Measurements from ENCODE around the gene PRDM16. TPM values are rescaled to one million over a fixed set of nuclear protein-coding genes. Genes with fewer than 3 reads are reported as not detected.

The PRDM16 gene
- total and polyA plus RNA-seq, 2 donors (not counting 1 experiment from before 2014, with no cell fraction given): 0.03 to 0.12 TPM

DNA sequence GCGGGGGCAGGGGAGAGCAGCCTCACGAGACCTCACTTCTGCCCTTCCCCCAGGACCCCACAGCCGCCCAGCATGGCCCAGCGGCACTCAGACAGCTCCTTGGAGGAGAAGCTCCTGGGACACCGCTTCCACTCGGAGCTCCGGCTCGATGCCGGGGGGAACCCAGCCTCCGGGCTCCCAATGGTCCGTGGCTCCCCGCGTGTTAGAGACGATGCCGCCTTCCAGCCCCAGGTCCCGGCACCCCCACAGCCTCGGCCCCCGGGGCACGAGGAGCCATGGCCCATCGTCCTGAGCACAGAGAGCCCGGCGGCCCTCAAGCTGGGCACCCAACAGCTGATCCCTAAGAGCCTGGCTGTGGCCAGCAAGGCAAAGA is 394.0 kb downstream of the PRDM16 start:
- Histone ChIP-seq H2AFZ (ENCODE audit: insufficient read depth, low read depth, low read length, poor library complexity, severe bottlenecking) (no peak overlapping the region), H4K20me1 (ENCODE audit: control insufficient read depth, insufficient read depth, low read length, poor library complexity, severe bottlenecking) (no peaks in the 10 kb centered on the region), H3K4me3 (ENCODE audit: control extremely low read depth in 1 of 5, extremely low read depth in 1 of 5, insufficient read depth in 1 of 5, low read depth in 2 of 5, low read length in 4 of 5) (no peak overlapping the region), H3K4me1 (ENCODE audit: control insufficient read depth in 2 of 2, insufficient read depth in 2 of 2, low read length in 2 of 2) (no peaks in the 10 kb centered on the region), H3K9ac (ENCODE audit: low read length) (no peak overlapping the region), H3K27me3 (replicated peaks in 1 of 4; ENCODE audit: control extremely low read depth in 1 of 4, control insufficient read depth in 3 of 4, insufficient read depth in 4 of 4, low read length in 3 of 4) (no peaks in the 10 kb centered on the region), H3K4me2 (replicated peaks; ENCODE audit: low read depth, low read length, poor library complexity, severe bottlenecking) (no peak overlapping the region), H3K79me2 (ENCODE audit: control insufficient read depth, insufficient read depth, low read length) (no peaks in the 10 kb centered on the region), H3K9me3 (ENCODE audit: control extremely low read depth in 1 of 3, control insufficient read depth in 2 of 3, insufficient read depth in 1 of 3, low read length in 2 of 3) (no peaks in the 10 kb centered on the region), H3K27ac (ENCODE audit: low read length in 2 of 2) (no peak overlapping the region), H3K36me3 (replicated peaks in 1 of 2; ENCODE audit: control extremely low read depth in 1 of 2, control insufficient read depth in 1 of 2, extremely low read depth in 1 of 2, insufficient read depth in 2 of 2, low read length in 1 of 2) (no peaks in the 10 kb centered on the region)
- Mint-ChIP-seq H3K4me1 (no peaks in the 10 kb centered on the region), H3K4me3 (no peak overlapping the region), H3K9me3 (ENCODE audit: insufficient read depth) (no peaks in the 10 kb centered on the region), H3K27ac (no peak overlapping the region), H3K27me3 (peaks cover 3% of the 10 kb centered on the region)
- intact Hi-C loops (cut with micrococcal nuclease): no loop called here
- ChIA-PET POLR2A (no interaction called here), CTCF (interaction anchor here (0.5 to 1.6 kb wide), 4 partner anchors 10 to 26 kb away, joined by 3 to 7 read pairs (median 3); no protein-coding TSS in a partner anchor)
- TF ChIP-seq CTCF (IDR thresholded peaks at IDR 0.05) (no peak), EZH2 (IDR thresholded peaks at IDR 0.05; ENCODE audit: borderline replicate concordance, insufficient read depth, low read depth, low read length, poor library complexity, severe bottlenecking) (no peak)
- 95% methylated on average over 20 of the region's 22 CpGs for WGBS (ENCODE audit: insufficient coverage)
- no peak for DNase-seq
- ATAC-seq (ENCODE audit: low read depth): no peak

DNA sequence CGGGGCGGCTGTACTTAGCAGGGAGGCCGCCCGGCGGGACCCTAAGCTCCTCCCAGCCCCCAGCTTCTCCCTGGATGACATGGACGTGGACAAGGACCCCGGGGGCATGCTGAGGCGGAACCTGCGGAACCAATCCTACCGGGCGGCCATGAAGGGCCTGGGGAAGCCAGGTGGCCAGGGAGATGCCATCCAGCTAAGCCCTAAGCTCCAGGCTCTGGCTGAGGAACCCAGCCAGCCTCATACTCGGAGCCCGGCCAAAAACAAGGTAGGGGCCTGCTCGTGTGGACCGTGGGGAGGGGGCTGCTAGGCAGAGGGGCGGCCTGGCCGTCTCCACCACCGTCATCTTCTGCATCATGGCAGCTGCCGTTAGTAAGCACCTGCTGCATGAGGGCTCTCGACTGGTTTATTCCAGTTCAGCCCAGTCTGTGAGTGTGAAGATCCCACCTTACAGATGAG is 394.4 kb downstream of the PRDM16 start:
- Histone ChIP-seq H3K9ac (ENCODE audit: low read length) (no peak overlapping the region), H3K4me1 (ENCODE audit: control insufficient read depth in 2 of 2, insufficient read depth in 2 of 2, low read length in 2 of 2) (no peaks in the 10 kb centered on the region), H4K20me1 (ENCODE audit: control insufficient read depth, insufficient read depth, low read length, poor library complexity, severe bottlenecking) (no peaks in the 10 kb centered on the region), H2AFZ (ENCODE audit: insufficient read depth, low read depth, low read length, poor library complexity, severe bottlenecking) (no peak overlapping the region), H3K27ac (ENCODE audit: low read length in 2 of 2) (no peak overlapping the region), H3K9me3 (ENCODE audit: control extremely low read depth in 1 of 3, control insufficient read depth in 2 of 3, insufficient read depth in 1 of 3, low read length in 2 of 3) (no peaks in the 10 kb centered on the region), H3K36me3 (replicated peaks in 1 of 2; ENCODE audit: control extremely low read depth in 1 of 2, control insufficient read depth in 1 of 2, extremely low read depth in 1 of 2, insufficient read depth in 2 of 2, low read length in 1 of 2) (no peaks in the 10 kb centered on the region), H3K79me2 (ENCODE audit: control insufficient read depth, insufficient read depth, low read length) (no peaks in the 10 kb centered on the region), H3K4me3 (ENCODE audit: control extremely low read depth in 1 of 5, extremely low read depth in 1 of 5, insufficient read depth in 1 of 5, low read depth in 2 of 5, low read length in 4 of 5) (no peak overlapping the region), H3K27me3 (replicated peaks in 1 of 4; ENCODE audit: control extremely low read depth in 1 of 4, control insufficient read depth in 3 of 4, insufficient read depth in 4 of 4, low read length in 3 of 4) (no peaks in the 10 kb centered on the region), H3K4me2 (replicated peaks; ENCODE audit: low read depth, low read length, poor library complexity, severe bottlenecking) (no peak overlapping the region)
- ATAC-seq (ENCODE audit: low read depth) (no peak), DNase-seq (no peak)
- no peak for TF ChIP-seq EZH2 (IDR thresholded peaks at IDR 0.05; ENCODE audit: borderline replicate concordance, insufficient read depth, low read depth, low read length, poor library complexity, severe bottlenecking)
- no peak for TF ChIP-seq CTCF (IDR thresholded peaks at IDR 0.05)
- WGBS (ENCODE audit: insufficient coverage): 88% methylated on average over 20 of the region's 20 CpGs
- H3K27me3 Mint-ChIP-seq: peaks cover 3% of the 10 kb centered on the region
- H3K9me3 Mint-ChIP-seq (ENCODE audit: insufficient read depth): no peaks in the 10 kb centered on the region
- CTCF ChIA-PET: interaction anchor here (1.3 to 1.6 kb wide), 2 partner anchors 11 to 25 kb away, joined by 3 to 7 read pairs; no protein-coding TSS in a partner anchor
- no peaks in the 10 kb centered on the region for H3K4me1 Mint-ChIP-seq
- intact Hi-C loops (cut with micrococcal nuclease): no loop called here
- POLR2A ChIA-PET: no interaction called here
- no peak overlapping the region for H3K27ac Mint-ChIP-seq
- no peak overlapping the region for H3K4me3 Mint-ChIP-seq
